Smooth muscle cell (in vitro differentiated cells): ENCODE data around the gene ZNFX1. TPM values are rescaled to one million over a fixed set of nuclear protein-coding genes. Genes with fewer than 3 reads are reported as not detected.
A peak's percentile ranks its signal among the peaks of the same experiment; 100 is the strongest.

ENCODE experiments used
- DNase-seq: peaks from one replicate; lab custom pipeline; 2025; ENCODE audit not compliant: unreplicated experiment; lab: John Stamatoyannopoulos, UW
- H2AFZ ChIP-seq: fragments of 200-600 bp; sonication (generic); 2 replicates; pipeline ENCODE4 v1.6.0; 2016; ENCODE audit warnings: antibody characterized with exemption, low read depth, mild to moderate bottlenecking
- H3F3A ChIP-seq: fragments of 200-600 bp; sonication (generic); 2 replicates; pipeline ENCODE4 v1.6.0; 2017; ENCODE audit warnings: antibody characterized with exemption, low read depth
- H3K27ac ChIP-seq: fragments of 200-600 bp; sonication (generic); 2 replicates; pipeline ENCODE4 v1.5.1; 2016; ENCODE audit warnings: low read depth, mild to moderate bottlenecking
- H3K27me3 ChIP-seq: fragments of 200-600 bp; sonication (generic); 2 replicates; pipeline ENCODE4 v1.6.1; 2016; ENCODE audit warnings: low read depth, mild to moderate bottlenecking
- H3K36me3 ChIP-seq: fragments of 200-600 bp; sonication (generic); 2 replicates; pipeline ENCODE4 v1.5.1; 2016; ENCODE audit warnings: low read depth
- H3K4me1 ChIP-seq: fragments of 200-600 bp; sonication (generic); 2 replicates; pipeline ENCODE4 v1.5.1; 2016; ENCODE audit warnings: low read depth
- H3K4me2 ChIP-seq: fragments of 200-600 bp; sonication (generic); 2 replicates; pipeline ENCODE4 v1.6.0; 2016; ENCODE audit warnings: mild to moderate bottlenecking
- H3K4me3 ChIP-seq: fragments of 200-600 bp; sonication (generic); 2 replicates; pipeline ENCODE4 v1.5.1; 2016; ENCODE audit warnings: mild to moderate bottlenecking
- H3K79me2 ChIP-seq: fragments of 200-600 bp; sonication (generic); 2 replicates; pipeline ENCODE4 v1.6.0; 2016; ENCODE audit warnings: low read depth, mild to moderate bottlenecking
- H3K9ac ChIP-seq: fragments of 200-600 bp; sonication (generic); 2 replicates; pipeline ENCODE4 v1.6.0; 2016; ENCODE audit warnings: low read depth
- H3K9me3 ChIP-seq: fragments of 200-600 bp; sonication (generic); replicated peaks from 2 replicates; pipeline ENCODE4 v1.5.1; 2016; ENCODE audit warnings: low read depth
- H4K20me1 ChIP-seq: fragments of 200-600 bp; sonication (generic); 2 replicates; pipeline ENCODE4 v1.6.0; 2016; ENCODE audit warnings: low read depth
- CTCF ChIP-seq: fragments of 200-600 bp; sonication (generic); IDR thresholded peaks from 2 replicates; pipeline ENCODE4 v1.5.1; 2017; ENCODE audit warnings: borderline replicate concordance, mild to moderate bottlenecking, antibody characterized with exemption; ENCODE audit not compliant: insufficient read depth, poor library complexity, severe bottlenecking
- WGBS: methylation state at CpG from one replicate; pipeline ENCODE4 v1.1.7; 2016; ENCODE audit warnings: low lambda C conversion rate; 5-methylcytosine and 5-hydroxymethylcytosine counted together
- polyA plus RNA-seq: library from polyadenylated mRNA; unstranded; fragments of >200 nt; fragmentation: Nextera tagmentation; extraction: Ambion mirVana; gene quantifications from 2 replicates; pipeline ENCODE4 v1.2.1, GENCODE V29; 2016
- total RNA-seq: library from RNA; depleted of rRNA; stranded (reverse); fragments of >200 nt; gene quantifications from 2 replicates; pipeline ENCODE4 v1.2.3, GENCODE V29; 2014

Gene ZNFX1
- total and polyA plus RNA-seq, 2 experiments from 2014 or later = 15.9 to 16.4 TPM

GRCh38 chr20:49270736-49271135 is 7.1 kb downstream of the ZNFX1 start:
- Histone ChIP-seq H3F3A (no peaks in the 10 kb centered on the region), H3K4me3 (no peak overlapping the region), H3K4me2 (no peak overlapping the region), H4K20me1 (peaks cover 71% of the 10 kb centered on the region), H3K27me3 (no peaks in the 10 kb centered on the region), H3K9me3 (no peaks in the 10 kb centered on the region), H3K4me1 (no peaks in the 10 kb centered on the region), H2AFZ (no peak overlapping the region), H3K27ac (no peak overlapping the region), H3K36me3 (peaks cover 17% of the 10 kb centered on the region), H3K79me2 (peaks cover 96% of the 10 kb centered on the region), H3K9ac (no peak overlapping the region)
- WGBS = 97% methylated on average over 5 of the region's 5 CpGs
- no peak for DNase-seq
- no peak for TF ChIP-seq CTCF

DNA sequence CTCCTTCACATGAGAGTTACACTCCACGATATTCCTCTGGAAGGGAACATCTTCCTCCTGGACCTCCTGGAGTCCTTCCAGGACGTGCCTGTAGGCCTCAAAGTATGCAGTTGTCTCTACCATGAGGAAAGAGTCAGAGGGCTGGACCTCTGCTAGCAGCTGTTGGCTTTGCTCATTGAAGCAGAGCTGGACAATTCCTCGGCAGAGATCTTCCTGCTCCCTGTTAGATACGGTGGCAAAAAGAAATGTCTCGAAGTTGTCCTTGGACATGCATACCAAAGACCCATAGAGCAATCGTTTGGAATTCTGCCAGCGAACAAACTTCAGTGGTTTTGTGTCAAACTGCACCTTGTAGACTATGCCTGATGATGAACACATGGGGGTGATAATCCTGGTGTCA is 7.7 kb downstream of the ZNFX1 start:
- H3K9me3 ChIP-seq = no peaks in the 10 kb centered on the region
- 92% methylated on average over 7 of the region's 7 CpGs for WGBS
- H3K9ac ChIP-seq = no peak overlapping the region
- no peak for DNase-seq
- H3K27me3 ChIP-seq = no peaks in the 10 kb centered on the region
- no peak overlapping the region for H3K4me2 ChIP-seq
- no peak overlapping the region for H3K4me3 ChIP-seq
- H3K4me1 ChIP-seq = no peaks in the 10 kb centered on the region
- peaks cover 18% of the 10 kb centered on the region for H3K36me3 ChIP-seq
- H2AFZ ChIP-seq = no peak overlapping the region
- peaks cover 96% of the 10 kb centered on the region for H3K79me2 ChIP-seq
- H3K27ac ChIP-seq = no peak overlapping the region
- no peak for TF ChIP-seq CTCF
- no peaks in the 10 kb centered on the region for H3F3A ChIP-seq
- H4K20me1 ChIP-seq = peaks cover 71% of the 10 kb centered on the region

DNA sequence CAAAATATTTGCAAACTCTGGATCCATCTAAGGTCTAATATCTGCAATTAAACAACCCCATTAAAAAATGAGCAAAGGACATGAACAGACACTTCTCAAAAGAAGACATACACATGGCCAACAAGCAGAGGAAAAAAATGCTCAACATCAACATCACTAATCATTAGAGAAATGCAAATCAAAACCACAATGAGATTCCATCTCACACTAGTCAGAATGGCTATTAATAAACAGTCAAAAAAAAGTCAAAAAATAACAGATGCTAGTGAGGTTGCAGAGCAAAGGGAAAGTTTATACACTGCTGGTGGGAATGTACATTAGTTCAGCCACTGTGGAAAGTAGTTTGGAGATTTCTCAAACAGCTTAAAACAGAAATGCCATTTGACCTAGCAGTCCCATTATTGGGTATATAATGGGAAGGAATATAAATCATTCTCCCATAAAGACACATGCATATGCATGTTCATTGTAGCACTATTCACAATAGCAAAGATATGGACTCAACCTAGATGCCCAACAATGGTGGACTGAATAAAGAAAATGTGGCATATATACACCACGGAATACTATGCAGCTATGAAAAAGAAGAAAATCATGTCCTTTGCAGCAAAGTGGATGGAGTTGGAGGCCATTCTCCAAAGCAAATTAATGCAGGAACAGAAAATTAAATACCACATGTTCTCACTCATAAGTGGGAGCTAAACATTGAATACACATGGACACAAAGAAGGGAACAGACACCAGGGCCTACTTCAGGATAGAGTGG is 9.1 kb downstream of the ZNFX1 start:
- Histone ChIP-seq H2AFZ (no peak overlapping the region), H3K4me1 (no peaks in the 10 kb centered on the region), H3K36me3 (peaks cover 21% of the 10 kb centered on the region), H3K4me3 (no peak overlapping the region), H3K4me2 (peak overlapping the region; percentile 66), H3F3A (no peaks in the 10 kb centered on the region), H4K20me1 (peaks cover 78% of the 10 kb centered on the region), H3K27ac (no peak overlapping the region), H3K27me3 (no peaks in the 10 kb centered on the region), H3K9me3 (no peaks in the 10 kb centered on the region), H3K79me2 (peaks cover 96% of the 10 kb centered on the region), H3K9ac (no peak overlapping the region)
- DNase-seq = no peak
- no peak for TF ChIP-seq CTCF
- 100% methylated on average over 1 of the region's 1 CpG for WGBS

- DNase-seq = no peak
- 94% methylated on average over 4 of the region's 4 CpGs for WGBS
- Histone ChIP-seq H4K20me1 (peaks cover 75% of the 10 kb centered on the region), H3K27ac (no peak overlapping the region), H3K36me3 (peaks cover 26% of the 10 kb centered on the region), H3K79me2 (peaks cover 81% of the 10 kb centered on the region), H3K9me3 (no peaks in the 10 kb centered on the region), H3K4me2 (no peak overlapping the region), H2AFZ (no peak overlapping the region), H3K4me1 (no peaks in the 10 kb centered on the region), H3K4me3 (no peak overlapping the region), H3F3A (no peaks in the 10 kb centered on the region), H3K9ac (no peak overlapping the region), H3K27me3 (no peaks in the 10 kb centered on the region)
- no peak for TF ChIP-seq CTCF
Measured at GRCh38 chr20:49267327-49267726, 10.5 kb downstream of the ZNFX1 start.
